Stimulated activated CD4-positive, alpha-beta T cell treated with anti-CD3 and anti-CD28 coated beads, Interleukin-12 subunit alpha, Interleukin-12 subunit beta, amount 100 ng/mL, for 4 hours (primary cell): ENCODE measurements around the gene LDLRAD3.
A peak's percentile ranks its signal among the peaks of the same experiment; 100 is the strongest.

ENCODE experiments used
- DNase-seq: peaks from one replicate; pipeline ENCODE4 v3.0.0-alpha.2; 2020

LDLRAD3 gene

DNA sequence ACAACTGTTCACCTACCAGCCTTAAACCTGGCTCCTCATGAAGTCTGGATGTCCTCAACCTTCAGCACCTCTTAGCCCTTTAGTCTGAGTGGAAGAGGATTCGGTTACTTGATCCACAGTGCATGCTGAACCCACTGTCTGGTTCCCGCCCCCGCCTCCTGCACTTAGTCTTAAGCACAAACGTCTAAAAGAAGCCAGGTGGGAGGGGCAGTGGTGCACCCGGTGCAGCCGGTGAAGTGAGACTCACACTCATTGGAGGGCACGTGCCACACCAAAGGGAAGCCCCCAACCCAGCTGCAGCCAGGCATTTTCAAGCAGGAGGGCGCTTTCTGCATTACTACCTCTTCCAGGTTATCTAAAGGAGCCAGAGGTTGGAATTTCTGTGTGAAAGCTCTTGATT lies 198.6 kb downstream of the LDLRAD3 start:
- no peak for DNase-seq

DNA sequence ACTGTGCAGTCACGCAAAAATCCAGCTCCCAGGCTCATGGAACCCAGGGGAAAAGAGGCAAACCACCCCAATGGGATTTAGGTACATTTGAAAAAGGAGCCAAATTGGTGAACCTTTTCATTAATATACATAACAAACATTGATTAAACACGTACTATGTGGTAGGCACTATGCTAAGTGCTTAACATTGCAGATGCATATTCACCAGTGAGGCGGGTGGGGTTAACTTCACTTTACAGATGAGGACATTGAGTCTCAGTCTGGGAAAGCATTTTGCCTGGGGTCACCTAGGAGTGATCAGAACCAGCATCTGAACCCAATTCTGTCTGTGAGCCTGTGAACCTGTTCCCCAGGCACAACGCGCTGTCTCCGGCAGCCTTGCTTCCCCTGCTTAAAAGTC lies 199.0 kb downstream of the LDLRAD3 start:
- no peak for DNase-seq

DNA sequence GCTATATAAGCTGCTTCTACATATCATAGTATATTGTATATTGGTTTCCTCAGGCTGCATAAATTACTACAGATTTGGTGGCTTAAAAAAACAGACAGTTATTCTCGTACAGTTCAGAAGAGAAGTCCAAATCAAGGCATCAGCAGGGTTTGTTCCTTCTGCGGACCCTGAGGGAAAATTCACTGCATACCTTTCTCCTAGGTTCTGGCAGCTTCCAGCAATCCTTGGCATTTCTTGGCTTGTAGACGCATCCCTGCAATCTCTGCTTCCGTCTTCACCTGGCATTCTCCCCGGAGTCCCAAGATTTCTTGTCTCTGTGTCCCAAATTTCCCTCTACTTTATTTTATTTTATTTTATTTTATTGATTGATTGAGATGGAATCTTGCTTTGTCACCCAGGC lies 202.6 kb downstream of the LDLRAD3 start:
- DNase-seq: no peak

DNA sequence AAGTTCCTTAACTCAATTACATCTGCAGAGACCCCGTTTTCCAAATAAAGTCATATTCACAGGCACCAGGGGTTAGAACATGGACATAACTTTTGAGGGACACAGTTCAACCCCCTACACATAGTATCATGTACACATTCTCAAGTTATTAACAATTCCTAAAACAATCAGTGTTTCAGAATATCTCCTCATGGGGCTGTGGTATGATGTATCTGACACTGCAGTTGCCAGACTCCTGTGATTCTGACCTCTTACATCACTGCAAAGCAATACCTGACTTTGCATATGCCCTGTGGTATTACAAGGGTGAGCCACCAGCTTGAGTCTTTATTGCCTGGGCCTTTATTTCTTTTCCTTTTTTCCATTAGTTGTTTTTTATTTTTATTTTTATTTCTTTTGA lies 203.6 kb downstream of the LDLRAD3 start:
- no peak for DNase-seq

DNA sequence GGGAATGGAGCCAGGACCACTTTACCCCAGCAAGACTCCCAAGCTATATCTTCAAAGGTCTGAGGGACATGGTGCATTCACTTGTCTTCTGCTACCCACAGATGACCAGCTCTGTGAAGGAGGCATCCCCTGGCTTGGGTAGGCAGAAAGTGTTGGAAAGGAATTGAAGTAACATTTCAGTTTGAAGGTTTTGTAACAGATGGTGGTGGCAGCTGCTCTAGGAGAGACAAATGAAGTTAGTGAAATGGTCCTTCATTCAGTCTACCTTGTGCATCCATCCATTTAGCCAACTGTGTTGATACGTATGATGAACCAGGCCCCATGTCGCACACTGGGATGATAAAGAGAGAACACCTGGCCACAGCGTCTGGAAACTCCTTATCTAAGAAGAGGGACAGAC lies 204.8 kb downstream of the LDLRAD3 start:
- DNase-seq: no peak

DNA sequence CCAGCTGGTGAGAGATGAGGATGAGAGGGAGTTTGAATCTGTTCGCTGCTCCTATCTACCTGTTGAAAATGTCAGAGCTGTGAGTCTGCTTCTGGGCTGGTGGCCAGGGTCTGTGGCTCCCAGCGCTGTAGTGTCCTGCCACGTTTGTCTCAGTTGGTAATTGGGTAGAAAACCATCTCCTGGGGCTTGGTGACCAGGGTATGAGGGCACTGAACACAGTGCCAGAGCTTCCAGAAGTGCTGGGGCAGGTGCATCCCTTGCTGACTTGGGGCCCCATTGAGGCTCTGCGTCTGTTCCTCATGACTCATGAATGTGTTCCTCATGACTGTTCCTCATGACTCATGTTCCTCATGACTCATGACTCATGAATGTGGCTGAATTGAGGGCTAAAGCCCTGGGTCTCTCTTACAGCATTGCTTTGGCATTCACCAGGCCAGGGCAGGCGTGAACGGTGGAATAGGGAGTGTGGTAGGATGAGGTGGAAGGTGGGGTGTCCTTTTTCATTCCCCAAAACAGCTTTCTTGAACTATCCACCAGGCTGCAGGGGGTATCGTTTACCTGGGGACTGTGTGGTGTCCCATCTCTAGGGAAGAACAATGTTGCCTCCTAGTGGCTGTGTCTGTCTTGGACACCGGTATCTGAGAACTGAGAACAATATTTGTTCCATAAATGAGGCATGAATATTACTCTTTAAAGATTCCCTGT lies 205.8 kb downstream of the LDLRAD3 start:
- peak; percentile 20 for DNase-seq

DNA sequence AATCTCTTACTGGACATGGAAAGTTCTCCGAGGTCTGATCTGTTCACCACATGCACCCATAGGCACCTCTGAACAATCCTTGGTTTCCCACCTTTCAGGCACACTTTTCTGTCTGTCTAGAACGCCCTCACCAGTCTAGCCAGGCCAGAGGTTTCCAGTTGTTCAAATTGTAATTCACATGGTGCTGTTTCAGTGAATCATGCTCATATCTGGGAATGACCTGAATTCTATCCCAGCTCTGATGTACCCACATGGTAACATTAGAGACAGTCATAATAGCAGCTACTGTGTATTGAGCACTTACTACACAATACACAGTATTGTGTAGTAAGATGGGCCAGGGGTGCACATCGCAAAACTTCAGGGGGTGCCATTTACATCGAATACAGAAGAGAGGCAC lies 207.1 kb downstream of the LDLRAD3 start:
- DNase-seq: no peak

DNA sequence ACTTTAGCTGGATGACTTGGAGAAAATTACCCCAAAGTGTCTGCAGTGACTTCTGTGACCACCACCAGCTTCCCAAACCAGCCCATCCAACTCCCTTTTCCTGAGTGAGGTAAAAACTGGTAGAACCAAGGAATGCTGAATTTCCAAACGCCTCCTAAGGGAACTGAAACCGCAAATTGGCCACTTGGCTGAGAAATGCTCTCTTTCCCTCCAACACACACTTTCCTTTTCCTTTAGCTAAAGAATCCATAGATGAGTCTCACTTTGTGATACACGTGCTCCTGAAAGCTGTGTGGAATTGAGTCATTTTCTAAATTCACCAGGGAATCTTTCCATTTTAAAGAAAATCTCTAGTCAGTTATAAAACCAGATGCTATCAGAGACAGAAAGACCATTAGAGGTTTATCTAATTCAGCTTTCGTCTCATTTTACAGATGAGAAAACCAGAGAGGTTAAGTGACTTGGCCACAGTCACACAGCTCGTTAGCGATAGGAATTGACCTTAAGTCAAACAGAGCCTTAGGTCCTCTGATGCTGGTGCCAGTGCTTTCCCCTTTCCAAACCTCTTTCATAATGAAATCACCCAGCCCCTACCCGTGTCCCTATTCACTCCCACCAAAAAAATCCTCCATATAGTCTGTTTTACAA lies 208.2 kb downstream of the LDLRAD3 start:
- DNase-seq: no peak

DNA sequence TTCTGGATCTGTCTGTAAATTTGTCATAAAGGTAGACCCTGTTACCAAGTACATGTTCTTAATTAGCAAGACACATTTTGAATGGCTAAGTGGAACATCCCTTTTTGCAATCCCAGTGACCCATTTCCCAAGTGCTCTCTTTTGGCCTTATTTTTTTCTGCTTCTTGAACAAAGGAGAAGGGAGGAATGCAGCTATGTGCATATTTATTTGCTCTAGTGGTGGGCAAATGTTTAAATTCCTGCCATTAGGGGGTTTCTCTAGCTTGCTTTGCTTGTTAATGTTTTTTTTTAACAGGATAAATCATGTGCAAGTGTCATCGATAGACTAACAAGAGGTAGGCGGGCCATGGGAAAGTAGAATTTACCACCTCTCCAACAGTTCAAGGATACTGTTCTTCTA lies 209.7 kb downstream of the LDLRAD3 start:
- DNase-seq: no peak

DNA sequence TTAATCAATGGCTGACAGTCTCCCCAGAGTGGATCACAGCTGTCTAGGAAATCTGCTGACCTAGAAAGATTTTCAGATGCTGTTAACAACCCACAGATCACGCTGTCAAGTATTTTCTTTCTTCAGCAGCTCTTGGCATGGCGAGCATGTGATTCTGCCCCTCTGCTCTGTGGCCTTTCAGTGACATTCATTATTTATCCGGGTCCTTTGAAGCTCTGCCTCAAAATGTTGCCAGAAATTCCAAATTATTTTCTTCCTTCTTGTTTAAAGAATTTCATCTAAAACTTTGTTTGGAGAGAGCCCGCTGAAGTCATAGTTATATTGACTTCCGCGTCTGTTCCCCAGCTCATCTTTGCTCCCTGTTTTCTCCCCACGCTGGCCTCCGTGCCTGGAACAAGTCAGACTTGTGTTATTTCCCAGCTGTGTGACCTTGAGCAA lies 211.3 kb downstream of the LDLRAD3 start:
- no peak for DNase-seq

DNA sequence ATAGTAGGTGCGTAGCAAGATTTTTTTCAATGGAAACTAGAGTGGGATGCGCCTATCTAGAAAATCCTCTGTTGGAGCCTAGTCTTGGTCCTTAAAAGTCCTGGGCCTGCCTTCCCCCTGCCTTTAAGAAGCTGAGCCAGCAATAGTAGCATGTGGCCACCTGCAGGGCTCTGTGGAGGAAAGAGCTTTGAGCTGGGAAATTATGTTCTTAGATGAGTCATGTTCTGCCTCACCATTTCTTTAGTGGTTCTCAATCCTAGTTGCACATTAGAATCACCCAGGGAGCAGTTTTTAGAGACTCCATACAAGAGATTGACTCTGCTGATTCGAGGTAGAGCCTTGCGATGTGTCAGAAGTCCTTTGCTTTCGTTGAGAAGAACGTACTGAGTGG lies 211.9 kb downstream of the LDLRAD3 start:
- DNase-seq: no peak

DNA sequence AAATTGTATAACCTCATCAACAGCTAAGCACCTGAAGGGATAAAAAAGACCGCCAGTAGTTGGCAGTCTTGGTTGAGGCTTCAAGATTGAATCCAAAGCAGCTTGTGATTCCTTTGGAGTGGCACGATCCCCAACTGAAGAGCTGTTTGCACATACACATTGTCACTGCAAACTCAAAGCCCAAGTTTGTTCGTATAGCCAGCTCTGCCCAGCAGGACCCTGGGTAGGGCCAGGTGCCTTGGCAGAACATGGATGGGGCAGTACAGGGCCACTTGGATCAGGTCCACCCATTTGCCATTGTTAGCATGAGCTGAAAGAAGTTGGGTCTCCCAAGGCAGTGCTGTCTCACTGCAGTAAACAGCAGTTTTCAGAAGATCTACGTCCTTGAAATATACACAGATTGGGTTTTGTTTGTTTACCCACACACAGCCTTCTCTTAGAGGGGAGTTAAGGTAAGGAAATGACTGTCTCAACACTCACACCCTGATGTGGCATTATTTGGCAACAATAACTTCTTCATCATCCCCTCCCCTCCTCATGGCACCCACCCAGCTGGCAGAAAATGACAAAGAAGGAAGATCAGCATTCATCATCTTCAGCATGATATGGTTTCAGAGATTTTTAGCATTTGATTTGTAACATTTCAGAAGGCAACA lies 212.4 kb downstream of the LDLRAD3 start:
- no peak for DNase-seq

DNA sequence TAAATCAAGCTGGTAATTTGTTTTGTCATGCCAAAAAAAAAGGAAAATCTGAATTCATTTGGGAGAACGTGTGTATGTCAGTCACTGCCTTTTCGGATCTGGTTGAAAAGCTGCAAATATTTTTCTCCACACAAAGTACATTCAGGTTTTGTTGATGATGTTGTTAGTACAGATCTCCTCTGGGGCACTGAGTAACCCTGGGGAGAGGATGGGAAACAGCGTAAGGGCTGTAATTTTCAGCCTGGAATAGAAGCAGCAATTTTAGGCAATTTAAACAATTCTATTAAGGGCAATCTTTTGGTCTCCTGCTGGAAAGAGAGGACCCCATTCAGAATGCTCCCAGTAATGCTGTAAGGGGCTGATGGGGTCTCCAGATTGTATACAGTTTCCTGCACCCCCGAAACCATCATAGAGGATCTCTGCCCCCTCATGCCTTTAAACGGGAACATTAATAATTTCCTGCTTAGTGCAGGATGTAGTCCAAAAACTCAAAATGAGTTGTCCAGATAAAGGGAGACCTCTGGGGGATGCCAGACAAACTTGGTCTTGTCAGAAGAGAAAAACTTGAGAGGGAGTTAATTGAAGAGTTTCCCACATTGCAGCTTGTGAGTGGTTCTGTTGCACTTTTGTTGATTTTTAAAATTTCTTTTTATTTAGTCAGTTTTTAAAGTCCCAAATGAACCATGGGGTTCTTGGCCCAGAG lies 213.1 kb downstream of the LDLRAD3 start:
- DNase-seq: no peak

DNA sequence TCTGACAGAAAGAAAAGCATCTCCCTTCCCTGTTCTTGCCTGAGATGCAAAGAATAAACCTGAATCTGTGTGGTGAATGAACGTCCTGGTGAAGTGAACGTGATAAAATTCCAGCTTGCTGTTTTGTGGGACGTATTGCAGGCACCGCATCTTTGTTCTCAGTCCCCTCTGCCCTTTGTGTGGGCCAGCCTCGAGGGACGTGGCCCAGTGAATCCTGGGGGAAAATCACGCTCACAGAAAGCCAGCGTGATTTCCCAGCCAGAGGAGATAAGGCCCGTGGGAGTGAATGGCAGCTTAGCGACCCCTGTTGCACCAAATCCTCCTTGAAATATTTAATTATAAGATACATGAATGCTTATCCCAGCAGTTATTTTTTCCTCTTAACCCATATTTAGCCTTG lies 216.2 kb downstream of the LDLRAD3 start:
- no peak for DNase-seq

DNA sequence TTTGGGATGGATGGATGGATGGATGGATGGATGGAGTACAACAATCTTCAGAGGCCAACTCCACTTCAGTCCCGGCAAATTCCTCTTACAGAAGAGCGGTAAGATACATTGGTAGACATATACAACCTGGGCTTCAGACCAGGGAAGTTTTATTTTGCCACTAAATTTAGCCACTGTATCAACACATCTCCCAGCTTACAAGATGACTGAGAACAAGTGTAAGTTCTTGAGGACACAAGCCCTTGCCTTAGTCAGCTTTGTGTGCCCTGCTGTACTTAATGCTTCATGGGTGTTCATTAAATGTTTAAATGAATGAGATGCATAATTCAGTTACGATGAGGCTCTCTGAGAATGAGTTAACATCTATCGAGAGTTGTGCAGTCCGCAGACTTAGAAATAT lies 217.7 kb downstream of the LDLRAD3 start:
- DNase-seq: no peak

DNA sequence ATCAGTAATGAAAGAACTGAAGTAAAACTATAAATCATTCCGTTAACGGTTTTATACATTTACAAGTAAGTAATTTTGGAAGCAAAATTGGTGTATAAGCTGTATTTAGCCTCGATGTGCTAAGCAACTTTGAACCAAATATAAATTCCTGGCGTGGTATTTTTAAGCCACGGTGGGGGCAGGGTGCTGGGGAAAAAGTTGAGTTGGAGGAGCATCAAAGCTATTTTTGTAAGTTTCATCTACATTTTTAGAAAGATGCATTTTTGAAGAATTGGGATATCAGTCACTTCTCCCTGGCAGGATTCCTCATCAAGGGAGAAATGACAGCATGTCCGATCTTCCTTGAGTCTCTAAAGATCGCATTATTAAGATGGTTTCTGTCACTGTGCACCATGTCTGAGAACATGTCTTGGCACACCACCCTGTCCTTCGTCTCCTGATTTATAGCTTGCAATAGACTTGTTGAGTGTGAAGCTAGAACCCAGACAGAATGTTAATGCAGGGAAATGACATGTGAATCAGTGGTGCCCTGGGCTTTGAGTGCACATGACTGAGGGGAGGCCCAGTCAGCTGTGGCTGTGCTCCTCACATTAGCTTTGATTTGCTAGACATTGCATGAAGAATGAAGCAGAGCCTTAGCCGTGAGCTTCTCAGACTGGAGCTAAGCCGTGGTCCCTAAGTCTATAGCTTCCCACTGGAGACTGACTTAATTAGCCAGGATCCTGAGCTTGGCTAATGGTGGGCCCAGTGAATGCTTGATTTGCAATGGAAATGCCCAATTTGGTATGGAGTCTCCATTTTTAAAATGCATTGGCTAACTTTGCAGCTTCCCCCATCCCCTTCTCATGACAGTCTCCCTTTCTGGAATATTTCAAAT lies 218.4 kb downstream of the LDLRAD3 start:
- DNase-seq: no peak

DNA sequence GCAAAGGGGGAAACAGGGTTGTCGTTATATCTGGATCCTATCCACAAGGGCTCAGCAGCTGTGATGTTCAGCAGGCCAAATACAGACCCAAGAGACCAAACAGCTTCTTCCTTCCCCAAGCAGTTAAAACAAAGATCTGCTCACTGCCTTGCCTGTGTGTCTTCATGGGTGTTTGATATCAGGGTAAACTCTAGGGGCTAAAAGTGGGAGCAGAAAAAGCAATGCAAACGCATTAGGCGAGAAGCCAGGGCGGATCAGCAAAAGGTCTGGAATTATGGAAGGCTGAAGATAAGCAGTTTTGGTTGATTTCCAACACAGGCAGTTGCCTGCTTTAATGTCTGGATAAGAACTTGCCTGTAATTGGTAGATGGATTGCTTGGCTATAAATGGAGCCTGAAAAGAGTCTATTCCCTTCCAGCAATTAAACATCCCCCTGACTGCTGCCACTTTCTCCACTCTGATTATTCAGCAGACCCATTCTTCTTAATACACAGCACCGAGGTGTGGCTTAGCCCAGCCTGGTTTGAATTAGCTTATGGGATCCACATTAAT lies 219.1 kb downstream of the LDLRAD3 start:
- no peak for DNase-seq

DNA sequence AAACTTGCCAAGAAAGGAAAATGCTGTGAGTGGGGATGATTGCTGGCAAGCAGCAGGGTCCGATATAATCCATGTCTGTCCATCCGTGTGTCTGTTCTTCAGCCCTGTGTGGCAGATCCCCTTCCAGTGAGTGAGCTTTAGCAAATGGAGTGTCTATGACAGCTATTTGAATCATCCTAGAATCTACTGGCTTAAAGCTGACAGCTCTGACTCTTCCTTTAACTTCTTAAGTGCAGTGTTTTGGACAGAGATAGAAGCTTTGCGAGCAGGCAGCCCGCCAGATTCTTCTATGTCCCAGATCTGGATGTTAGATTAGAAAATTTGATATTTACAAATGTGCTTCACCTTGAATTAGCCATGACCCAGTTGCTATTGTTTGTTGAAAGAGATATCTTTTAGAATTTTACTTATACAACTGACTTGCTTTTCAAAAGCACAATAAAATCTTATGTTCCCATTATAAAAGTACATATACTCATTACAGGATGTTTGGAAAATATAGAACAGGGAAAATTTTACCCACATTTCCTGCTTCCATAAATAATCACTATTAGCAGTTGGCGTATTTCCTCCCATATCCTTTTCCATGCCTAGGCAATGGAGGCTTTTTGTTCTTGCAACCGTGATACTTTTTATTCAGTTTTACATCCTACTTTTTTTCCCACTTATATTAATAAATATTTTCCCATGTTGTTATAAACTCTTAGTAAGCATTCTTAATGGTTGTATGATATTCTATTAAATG lies 220.8 kb downstream of the LDLRAD3 start:
- no peak for DNase-seq

DNA sequence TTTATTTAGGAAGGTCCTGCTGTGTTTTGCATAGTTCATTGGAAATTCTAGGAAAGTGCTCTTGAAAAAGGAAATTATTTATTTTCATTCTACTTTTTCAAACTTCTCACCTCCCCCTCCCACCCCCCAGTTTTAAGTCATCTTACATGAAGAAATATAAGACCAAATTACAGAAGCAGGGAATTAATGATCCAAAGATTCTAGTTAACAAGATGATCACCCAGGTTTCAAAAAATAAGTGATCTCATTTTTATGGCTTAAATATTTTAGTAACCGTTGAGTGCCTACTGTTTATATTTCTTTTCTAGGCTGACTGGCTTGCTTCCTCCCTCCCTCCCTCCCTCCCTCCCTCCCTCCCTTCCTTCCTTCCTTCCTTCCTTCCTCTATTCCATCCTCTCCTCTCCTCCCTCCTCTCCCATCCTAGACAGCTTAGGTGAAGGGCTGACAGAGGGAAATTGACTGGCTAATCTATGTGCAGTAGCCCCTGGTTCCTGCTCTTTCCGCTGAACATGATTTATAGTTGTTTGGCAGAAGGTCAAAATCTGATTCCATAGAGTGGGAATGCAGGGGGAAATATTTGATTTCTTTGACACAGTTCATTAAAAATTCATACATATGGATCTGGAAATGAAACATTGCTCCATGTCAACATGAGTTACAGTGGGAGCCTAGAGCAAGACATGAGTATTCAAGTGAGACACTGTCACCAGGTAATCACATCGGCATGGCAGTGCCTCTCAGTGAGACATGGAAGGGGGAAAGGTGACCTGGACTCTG lies 221.9 kb downstream of the LDLRAD3 start:
- DNase-seq: no peak

DNA sequence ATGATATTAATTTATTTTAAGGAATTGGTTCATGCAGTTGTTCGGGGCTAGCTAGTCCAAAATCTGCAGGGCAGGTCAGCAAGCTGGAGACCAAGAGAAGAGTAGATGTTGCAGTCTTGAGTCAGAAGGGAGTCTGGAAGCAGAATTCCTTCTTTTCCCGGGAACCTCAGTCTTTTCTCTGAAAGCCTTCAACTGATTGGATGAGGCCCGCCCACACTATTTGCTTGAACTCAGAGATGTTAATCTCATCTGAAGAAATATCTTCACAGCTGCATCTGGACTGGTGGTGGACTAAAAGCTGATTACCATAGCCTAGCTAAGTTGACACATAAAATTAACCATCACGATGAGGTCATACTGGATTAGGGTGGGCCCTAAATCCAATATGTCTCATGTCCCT lies 223.2 kb downstream of the LDLRAD3 start:
- no peak for DNase-seq

DNA sequence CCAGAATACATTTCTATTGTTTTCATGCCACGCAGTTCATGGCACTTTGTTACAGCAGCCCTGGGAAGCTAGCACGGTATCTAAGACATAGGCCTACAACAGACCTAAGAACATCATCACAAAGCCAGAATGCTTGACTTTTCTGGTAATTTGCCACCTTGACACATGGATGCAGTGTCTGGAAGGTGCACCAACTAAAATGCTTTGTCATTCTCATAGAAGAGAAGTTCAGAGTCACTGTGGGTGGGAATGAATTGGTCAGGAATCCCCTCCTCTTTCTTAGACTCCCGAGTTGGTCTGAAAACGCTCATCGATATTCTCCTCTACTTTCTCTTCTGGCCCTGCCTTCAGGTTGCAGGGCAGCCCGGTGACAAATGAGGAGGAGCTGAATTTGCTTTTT lies 223.9 kb downstream of the LDLRAD3 start:
- DNase-seq: no peak
